Activated CD4-positive, alpha-beta T cell treated with anti-CD3 and anti-CD28 coated beads for 1 hour (primary cell): Measurements from ENCODE around the gene GOLGA6D.
A peak's percentile ranks its signal among the peaks of the same experiment; 100 is the strongest.
"Not testable (repeated sequence)": the region's sequence is repeated elsewhere in the genome, so short reads cannot be mapped to it uniquely, and the experiment has no call there.

Experiments
- DNase-seq: peaks from one replicate; pipeline ENCODE4 v3.0.0-alpha.2; 2020

Gene GOLGA6D

DNA sequence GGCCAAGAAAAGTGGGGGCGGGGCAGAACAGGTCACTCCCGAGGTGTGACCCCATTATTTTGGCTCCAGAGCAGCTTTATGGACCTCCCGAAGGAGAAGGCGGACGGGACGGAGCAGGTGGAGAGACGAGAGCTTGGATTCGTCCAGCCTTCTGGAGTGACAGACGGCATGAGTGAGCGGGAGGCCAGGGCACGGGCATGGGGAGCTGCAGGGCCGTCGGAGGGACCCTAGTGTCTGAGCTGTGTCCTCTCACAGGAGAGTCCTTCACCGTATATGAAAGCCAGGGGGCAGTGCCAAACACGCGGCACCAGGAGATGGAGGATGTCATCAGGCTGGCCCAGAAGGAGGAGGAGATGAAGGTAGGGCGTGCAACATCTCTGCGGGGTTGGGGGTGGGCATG, 11.0 kb downstream of the GOLGA6D start:
- not testable (repeated sequence) for DNase-seq

- not testable (repeated sequence) for DNase-seq
Measured at GRCh38 chr15:75298541-75299310, 16.1 kb downstream of the GOLGA6D start.

DNA sequence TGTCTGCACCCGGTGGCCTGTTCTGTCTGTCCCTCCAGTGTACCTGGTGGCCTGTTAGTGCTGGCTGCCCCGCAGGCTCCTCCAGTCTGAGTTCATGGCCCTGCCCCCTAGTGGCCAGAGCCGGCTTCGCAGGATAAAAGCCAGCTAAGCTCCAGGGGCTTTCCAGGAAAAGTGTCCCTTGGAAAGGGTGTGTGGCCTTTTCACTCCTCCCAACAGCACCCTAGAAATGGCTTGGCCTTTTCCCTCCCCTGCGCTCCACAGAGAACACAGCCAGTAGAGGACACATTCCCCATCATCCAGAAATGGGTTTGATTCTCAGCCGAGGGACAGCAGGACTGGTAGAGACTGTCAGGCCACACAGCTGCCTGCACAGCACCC, 16.7 kb downstream of the GOLGA6D start:
- peak; percentile 44 for DNase-seq

- not testable (repeated sequence) for DNase-seq
Measured at GRCh38 chr15:75300026-75300425, 17.4 kb downstream of the GOLGA6D start.

- DNase-seq, result no peak
Measured at GRCh38 chr15:75302318-75302717, 19.7 kb downstream of the GOLGA6D start.

- DNase-seq, result not testable (repeated sequence)
Measured at GRCh38 chr15:75302753-75303152, 20.1 kb downstream of the GOLGA6D start.

DNA sequence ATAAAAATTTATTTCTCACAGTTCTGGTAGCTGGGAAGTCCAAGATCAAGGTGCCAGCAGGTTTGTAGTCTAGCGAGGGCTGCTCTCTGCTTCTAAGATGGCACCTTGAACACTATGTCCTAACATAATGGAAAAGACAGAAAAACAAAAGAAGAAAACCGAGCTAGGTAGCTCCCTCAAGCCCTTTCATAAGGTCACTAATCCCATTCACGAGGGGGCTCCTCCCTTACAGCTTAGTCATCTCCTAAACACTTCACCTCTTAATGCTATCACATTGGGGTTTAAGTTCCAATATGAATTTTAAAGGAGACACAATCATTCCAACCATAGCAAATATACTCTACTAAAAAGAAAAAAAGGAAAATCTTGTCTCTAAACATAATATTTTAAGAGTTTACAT, 23.6 kb downstream of the GOLGA6D start:
- DNase-seq, result no peak

GRCh38 chr15:75307778-75308390, 25.2 kb downstream of the GOLGA6D start:
- no peak for DNase-seq

DNA sequence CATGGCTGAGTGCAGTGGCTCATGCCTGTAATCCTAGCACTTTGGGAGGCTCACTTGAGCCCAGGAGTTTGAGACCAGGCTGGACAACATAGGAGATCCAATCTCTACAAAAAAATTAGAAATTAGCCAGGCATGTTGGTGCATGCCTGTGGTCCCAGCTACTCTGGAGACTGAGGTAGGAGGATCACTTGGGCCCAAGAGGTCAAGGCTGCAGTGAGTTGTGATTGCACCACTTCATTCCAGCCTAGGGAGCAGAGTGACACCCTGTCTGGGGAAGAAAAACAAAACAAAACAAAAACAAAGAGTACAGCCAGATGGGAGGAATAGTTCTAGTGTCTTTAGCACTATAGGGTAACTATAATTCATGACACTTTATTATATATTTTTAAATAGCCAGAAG, 27.1 kb downstream of the GOLGA6D start:
- no peak for DNase-seq

- DNase-seq, result not testable (repeated sequence)
Measured at GRCh38 chr15:75312548-75312947, 29.9 kb downstream of the GOLGA6D start.

DNA sequence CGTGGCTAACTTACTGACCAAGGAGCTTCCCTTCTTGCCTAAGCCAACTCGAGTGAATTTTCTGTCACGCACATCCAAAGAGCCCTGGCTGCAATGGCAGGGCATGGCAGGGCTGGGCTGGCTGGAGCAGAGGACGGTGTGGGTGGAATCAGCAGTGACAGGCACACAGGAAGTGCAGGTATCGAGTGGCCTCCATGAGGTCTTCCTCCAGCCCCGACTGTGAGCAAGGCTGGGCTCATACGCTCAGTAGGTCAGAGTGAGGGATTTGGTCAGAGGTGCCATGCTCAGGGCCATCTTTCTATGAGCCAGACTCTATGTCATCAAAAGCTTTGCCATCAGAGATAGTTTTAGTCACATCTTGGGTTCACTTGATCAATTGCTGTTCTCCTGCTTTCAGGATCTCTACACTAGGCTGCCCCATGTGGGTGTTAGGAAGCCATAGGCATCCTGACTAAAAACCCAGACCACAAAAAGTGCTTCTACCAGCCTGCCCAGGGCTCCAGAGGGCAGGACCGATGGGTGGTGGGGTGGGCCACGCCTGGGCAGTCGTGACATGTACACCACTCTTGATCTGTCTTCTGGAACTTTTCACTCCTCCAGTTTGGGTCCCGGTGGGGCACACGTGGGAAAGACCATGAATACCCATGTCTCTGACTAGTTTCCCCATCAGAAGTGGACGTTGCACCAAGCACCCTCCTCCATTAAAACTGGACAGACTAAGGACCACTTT, 30.6 kb downstream of the GOLGA6D start:
- DNase-seq, result no peak

DNA sequence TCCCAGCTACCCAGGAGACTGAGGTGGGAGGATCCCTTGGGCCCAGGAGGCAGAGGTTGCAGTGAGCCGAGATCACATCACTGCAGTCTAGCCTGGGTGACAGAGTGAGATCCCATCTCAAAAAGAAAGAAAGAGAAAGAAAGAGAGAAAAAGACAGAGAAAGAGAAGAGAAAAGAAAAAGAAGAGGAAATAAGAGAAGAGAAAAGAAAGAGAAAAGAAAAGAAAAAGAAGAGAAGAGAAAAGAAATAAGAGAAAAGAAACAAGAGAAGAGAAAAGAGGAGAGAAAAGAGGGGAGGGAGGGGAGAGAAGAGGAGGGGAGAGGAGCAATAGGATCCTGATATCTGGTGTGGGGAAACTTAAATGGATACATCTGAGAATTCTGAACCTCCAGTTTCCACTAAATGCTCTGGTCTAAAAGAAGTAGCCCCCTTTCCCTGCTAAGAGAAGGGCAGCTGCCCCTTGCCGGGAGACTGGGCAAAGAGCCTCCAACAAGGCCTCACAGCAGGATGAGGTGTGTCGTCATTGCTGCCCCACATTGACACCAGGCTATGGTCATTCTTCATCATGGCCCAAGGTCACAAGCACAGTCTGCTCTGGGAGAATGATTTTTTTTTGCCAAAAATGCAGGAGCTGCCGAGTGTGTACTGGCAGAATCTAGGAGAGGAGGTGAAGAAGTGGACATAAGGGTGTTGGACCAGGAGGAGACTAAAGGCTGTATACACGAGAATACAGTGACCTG, 32.1 kb downstream of the GOLGA6D start:
- DNase-seq, result no peak

GRCh38 chr15:75319231-75319897, 36.7 kb downstream of the GOLGA6D start:
- not testable (repeated sequence) for DNase-seq

DNA sequence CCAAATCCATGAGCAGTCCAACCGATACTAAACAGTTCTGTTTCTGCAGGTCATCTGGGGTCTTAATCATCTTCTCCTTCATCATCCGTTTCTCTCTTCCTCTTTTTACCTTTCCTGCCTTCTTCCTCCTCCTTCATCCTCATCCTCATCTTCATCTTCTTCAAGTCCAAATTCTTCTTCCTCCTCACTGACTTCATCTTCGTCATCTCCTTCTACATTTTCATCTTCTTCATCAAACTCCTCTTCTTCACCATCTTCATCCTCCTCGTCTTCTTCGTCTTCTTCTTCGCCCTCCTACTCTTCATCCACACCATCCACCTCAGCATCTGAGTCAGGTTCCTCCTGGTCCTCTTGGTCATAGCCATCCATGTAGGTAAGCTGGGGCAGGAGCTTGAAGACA, 39.1 kb downstream of the GOLGA6D start:
- no peak for DNase-seq

DNA sequence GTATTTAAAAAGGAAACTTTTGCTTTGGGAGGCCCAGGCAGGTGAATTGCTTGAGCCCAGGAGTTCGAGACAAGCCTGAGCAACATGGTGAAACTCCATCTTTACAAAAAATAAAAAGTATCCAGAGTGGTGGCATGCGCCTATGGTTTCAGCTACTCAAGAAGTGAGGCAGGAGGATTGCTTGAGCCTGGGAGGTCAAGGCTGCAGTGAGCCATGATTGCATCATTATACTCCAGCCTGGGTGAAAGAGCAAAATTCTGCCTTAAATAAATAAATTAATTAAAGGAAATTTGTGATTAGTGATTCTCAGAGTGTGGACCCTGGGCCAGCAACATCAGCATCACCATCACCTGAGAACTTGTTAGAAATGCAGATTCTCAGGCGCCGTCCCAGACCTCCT, 43.3 kb downstream of the GOLGA6D start:
- DNase-seq, result no peak

GRCh38 chr15:75327005-75327404, 44.4 kb downstream of the GOLGA6D start:
- no peak for DNase-seq

GRCh38 chr15:75327491-75327890, 44.9 kb downstream of the GOLGA6D start:
- DNase-seq, result no peak

- no peak for DNase-seq
Measured at GRCh38 chr15:75328493-75329314, 46.1 kb downstream of the GOLGA6D start.

GRCh38 chr15:75329571-75329970, 46.9 kb downstream of the GOLGA6D start:
- DNase-seq, result no peak

GRCh38 chr15:75332093-75332492, 49.5 kb downstream of the GOLGA6D start:
- DNase-seq, result not testable (repeated sequence)

GRCh38 chr15:75333654-75334419, 51.2 kb downstream of the GOLGA6D start:
- not testable (repeated sequence) for DNase-seq
